Measurements from ENCODE around the gene DPP7.
"Not testable (repeated sequence)": the region's sequence is repeated elsewhere in the genome, so short reads cannot be mapped to it uniquely, and the experiment has no call there.

DNA sequence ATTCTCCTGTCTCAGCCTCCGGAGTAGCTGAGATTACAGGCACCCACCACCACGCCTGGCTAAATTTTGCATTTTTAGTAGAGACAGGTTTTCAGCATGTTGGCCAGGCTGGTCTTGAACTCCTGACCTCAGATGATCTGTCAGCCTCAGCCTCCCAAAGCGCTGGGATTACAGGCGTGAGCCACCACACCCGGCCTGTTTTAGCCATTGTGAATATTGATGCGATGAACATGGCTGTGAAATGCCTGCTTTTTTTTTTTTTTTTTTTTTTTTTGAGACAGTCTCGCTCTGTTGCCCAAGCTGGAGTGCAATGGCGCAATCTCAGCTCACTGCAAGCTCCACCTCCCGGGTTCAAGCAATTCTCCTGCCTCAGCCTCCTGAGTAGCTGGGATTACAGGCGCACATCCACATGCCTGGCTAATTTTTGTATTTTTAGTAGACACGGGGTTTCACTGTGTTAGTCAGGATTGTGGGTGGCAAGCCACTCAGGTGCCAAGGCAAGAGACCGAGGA, 3.6 kb upstream of the DPP7 start:
- TF ChIP-seq, protein P1, sequence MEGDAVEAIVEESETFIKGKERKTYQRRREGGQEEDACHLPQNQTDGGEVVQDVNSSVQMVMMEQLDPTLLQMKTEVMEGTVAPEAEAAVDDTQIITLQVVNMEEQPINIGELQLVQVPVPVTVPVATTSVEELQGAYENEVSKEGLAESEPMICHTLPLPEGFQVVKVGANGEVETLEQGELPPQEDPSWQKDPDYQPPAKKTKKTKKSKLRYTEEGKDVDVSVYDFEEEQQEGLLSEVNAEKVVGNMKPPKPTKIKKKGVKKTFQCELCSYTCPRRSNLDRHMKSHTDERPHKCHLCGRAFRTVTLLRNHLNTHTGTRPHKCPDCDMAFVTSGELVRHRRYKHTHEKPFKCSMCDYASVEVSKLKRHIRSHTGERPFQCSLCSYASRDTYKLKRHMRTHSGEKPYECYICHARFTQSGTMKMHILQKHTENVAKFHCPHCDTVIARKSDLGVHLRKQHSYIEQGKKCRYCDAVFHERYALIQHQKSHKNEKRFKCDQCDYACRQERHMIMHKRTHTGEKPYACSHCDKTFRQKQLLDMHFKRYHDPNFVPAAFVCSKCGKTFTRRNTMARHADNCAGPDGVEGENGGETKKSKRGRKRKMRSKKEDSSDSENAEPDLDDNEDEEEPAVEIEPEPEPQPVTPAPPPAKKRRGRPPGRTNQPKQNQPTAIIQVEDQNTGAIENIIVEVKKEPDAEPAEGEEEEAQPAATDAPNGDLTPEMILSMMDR (IDR thresholded peaks at IDR 0.05; ENCODE audit: insufficient read depth, low read length, poor library complexity, severe bottlenecking): not testable (repeated sequence)
- not testable (repeated sequence) for TF ChIP-seq EZH2phosphoT487 (conservative IDR thresholded peaks at IDR 0.05; ENCODE audit: low read length)

Measured in SU-DHL-6 (cell line).